ENCODE data around the gene S100B.

Gene S100B

DNA sequence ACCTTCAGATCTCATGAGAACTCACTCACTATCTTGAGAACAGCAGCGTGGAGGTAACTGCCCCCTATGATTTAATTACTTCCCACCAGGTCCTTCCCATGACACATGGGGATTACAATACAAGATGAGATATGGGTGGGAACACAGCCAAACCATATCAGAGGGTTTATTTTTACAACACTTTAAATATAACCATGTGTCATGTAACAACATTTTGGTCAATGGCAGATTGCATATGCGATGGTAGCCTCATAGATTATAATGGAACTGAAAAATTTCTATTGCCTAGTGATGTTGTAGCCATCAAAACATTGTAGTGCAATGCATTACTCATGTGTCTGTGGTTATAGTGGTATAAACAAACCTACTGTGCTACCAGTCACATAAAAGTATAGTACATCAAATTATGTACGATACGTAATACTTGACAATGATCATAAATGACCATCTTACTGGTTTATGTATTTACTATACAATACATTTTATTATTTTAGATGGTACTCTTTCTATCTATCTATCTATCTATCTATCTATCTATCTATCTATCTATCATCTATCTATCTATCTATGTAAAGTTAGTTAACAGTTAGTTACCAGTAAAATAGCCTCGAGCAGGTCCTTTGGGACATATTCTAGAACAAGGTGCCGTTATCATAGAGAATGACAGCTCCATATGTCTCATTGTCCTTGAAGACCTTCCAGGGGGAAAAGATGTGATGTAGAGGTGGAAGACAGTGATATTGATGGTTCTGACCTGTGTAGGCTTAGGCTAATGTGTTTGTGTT is 12.6 kb upstream of the S100B start:
- H3K4me1 ChIP-seq (ENCODE audit: low read depth, poor library complexity, severe bottlenecking) = no peaks in the 10 kb centered on the region
- H3K27me3 ChIP-seq (ENCODE audit: insufficient read depth, low read depth) = no peaks in the 10 kb centered on the region
- H3K9ac ChIP-seq = no peak overlapping the region
- H4K20me1 ChIP-seq (ENCODE audit: insufficient read depth) = no peaks in the 10 kb centered on the region
- no peak overlapping the region for H2AFZ ChIP-seq (ENCODE audit: low read depth)
- no peaks in the 10 kb centered on the region for H3K79me2 ChIP-seq (ENCODE audit: insufficient read depth, low read depth)
- H3K4me2 ChIP-seq = no peak overlapping the region
- TF ChIP-seq, protein P1, sequence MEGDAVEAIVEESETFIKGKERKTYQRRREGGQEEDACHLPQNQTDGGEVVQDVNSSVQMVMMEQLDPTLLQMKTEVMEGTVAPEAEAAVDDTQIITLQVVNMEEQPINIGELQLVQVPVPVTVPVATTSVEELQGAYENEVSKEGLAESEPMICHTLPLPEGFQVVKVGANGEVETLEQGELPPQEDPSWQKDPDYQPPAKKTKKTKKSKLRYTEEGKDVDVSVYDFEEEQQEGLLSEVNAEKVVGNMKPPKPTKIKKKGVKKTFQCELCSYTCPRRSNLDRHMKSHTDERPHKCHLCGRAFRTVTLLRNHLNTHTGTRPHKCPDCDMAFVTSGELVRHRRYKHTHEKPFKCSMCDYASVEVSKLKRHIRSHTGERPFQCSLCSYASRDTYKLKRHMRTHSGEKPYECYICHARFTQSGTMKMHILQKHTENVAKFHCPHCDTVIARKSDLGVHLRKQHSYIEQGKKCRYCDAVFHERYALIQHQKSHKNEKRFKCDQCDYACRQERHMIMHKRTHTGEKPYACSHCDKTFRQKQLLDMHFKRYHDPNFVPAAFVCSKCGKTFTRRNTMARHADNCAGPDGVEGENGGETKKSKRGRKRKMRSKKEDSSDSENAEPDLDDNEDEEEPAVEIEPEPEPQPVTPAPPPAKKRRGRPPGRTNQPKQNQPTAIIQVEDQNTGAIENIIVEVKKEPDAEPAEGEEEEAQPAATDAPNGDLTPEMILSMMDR (conservative IDR thresholded peaks at IDR 0.05; ENCODE audit: low read depth, low read length) = no peak
- no peaks in the 10 kb centered on the region for H3K36me3 ChIP-seq (ENCODE audit: insufficient read depth)
- H3K4me3 ChIP-seq (IDR thresholded peaks at IDR 0.05; ENCODE audit: insufficient read depth, low read depth, low read length) = no peak overlapping the region
- no peak overlapping the region for H3K27ac ChIP-seq

DNA sequence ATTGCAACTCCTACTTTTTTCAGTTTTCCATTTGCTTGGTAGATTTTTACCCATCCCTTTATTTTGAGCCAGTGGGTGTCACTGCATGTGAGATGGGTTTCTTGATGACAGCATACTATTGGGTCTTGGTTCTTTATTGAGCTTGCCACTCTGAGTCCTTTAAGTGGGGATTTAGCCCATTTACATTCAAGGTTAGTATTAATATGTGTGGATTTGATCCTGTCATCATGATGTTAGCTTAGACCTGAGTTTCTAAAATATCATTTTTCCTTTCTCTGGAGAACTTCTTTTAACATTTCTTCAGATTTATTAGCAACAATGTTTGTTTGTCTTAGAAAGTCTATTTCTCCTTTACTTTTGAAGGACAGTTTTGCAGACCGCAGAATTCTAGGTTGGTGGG is 11.8 kb upstream of the S100B start:
- Histone ChIP-seq H4K20me1 (ENCODE audit: insufficient read depth) (no peaks in the 10 kb centered on the region), H3K27ac (no peak overlapping the region), H3K9ac (no peak overlapping the region), H3K79me2 (ENCODE audit: insufficient read depth, low read depth) (no peaks in the 10 kb centered on the region), H2AFZ (ENCODE audit: low read depth) (no peak overlapping the region), H3K36me3 (ENCODE audit: insufficient read depth) (no peaks in the 10 kb centered on the region), H3K27me3 (ENCODE audit: insufficient read depth, low read depth) (no peaks in the 10 kb centered on the region), H3K4me2 (no peak overlapping the region), H3K4me3 (IDR thresholded peaks at IDR 0.05; ENCODE audit: insufficient read depth, low read depth, low read length) (no peak overlapping the region), H3K4me1 (ENCODE audit: low read depth, poor library complexity, severe bottlenecking) (no peaks in the 10 kb centered on the region)
- TF ChIP-seq, protein P1 (conservative IDR thresholded peaks at IDR 0.05; ENCODE audit: low read depth, low read length) = no peak

DNA sequence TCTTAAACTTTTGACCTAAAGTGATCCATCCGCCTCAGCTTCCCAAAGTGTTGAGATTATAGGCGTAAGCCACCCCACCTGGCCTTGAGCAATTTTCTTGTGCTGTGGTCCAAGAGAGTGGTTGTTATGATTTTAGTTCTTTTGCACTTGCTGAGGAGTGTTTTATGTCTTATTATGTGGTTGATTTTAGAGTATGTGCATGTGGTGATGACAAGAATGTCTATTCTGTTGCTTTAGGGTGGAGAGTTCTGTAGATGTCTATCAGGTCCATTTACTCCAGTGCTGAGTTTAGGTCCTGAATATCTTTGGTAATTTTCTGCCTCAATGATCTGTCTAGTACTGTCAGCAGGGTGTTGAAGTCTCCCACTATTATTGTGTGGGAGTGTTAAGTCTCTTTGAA is 11.2 kb upstream of the S100B start:
- no peaks in the 10 kb centered on the region for H4K20me1 ChIP-seq (ENCODE audit: insufficient read depth)
- no peaks in the 10 kb centered on the region for H3K4me1 ChIP-seq (ENCODE audit: low read depth, poor library complexity, severe bottlenecking)
- H2AFZ ChIP-seq (ENCODE audit: low read depth) = no peak overlapping the region
- no peaks in the 10 kb centered on the region for H3K79me2 ChIP-seq (ENCODE audit: insufficient read depth, low read depth)
- H3K9ac ChIP-seq = no peak overlapping the region
- TF ChIP-seq, protein P1 (conservative IDR thresholded peaks at IDR 0.05; ENCODE audit: low read depth, low read length) = no peak
- H3K27ac ChIP-seq = no peak overlapping the region
- H3K36me3 ChIP-seq (ENCODE audit: insufficient read depth) = no peaks in the 10 kb centered on the region
- no peak overlapping the region for H3K4me3 ChIP-seq (IDR thresholded peaks at IDR 0.05; ENCODE audit: insufficient read depth, low read depth, low read length)
- H3K27me3 ChIP-seq (ENCODE audit: insufficient read depth, low read depth) = no peaks in the 10 kb centered on the region
- no peak overlapping the region for H3K4me2 ChIP-seq

DNA sequence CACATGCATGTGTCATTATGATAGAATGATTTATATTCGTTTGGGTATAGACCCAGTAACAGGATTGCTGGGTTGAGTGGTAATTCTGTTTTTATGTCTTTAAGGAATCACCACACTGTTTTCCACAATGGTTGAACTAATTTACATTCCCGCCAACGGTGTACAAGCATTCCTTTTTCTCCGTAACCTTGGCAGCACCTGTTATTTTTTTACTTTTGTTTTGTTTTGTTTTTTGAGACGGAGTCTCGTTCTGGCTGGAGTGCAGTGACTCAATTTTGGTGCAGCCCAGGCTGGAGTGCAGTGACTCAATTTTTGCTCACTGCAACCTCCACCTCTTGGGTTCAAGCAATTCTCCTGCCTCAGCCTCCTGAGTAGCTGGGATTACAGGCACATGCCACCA is 8.5 kb upstream of the S100B start:
- H3K4me1 ChIP-seq (ENCODE audit: low read depth, poor library complexity, severe bottlenecking) = no peaks in the 10 kb centered on the region
- H3K4me3 ChIP-seq (IDR thresholded peaks at IDR 0.05; ENCODE audit: insufficient read depth, low read depth, low read length) = no peak overlapping the region
- no peaks in the 10 kb centered on the region for H3K79me2 ChIP-seq (ENCODE audit: insufficient read depth, low read depth)
- no peaks in the 10 kb centered on the region for H3K36me3 ChIP-seq (ENCODE audit: insufficient read depth)
- no peaks in the 10 kb centered on the region for H4K20me1 ChIP-seq (ENCODE audit: insufficient read depth)
- no peak overlapping the region for H2AFZ ChIP-seq (ENCODE audit: low read depth)
- H3K9ac ChIP-seq = no peak overlapping the region
- no peak overlapping the region for H3K4me2 ChIP-seq
- no peaks in the 10 kb centered on the region for H3K27me3 ChIP-seq (ENCODE audit: insufficient read depth, low read depth)
- TF ChIP-seq, protein P1 (conservative IDR thresholded peaks at IDR 0.05; ENCODE audit: low read depth, low read length) = no peak
- no peak overlapping the region for H3K27ac ChIP-seq
